HepG2 (cell line): ENCODE data around the gene DCT. TPM values are rescaled to one million over a fixed set of nuclear protein-coding genes. Genes with fewer than 3 reads are reported as not detected.

ENCODE experiments used
- ATAC-seq: fragments of 200-7000 bp; cut with Tn5 transposase; 3 replicates; pipeline ENCODE4 v1.9.1; 2020; ENCODE audit warnings: mild to moderate bottlenecking, moderate library complexity
- BruUV-seq: library from RNA; stranded (reverse); fragments of 400-500 nt; replicated peaks from 2 replicates; lab custom pipeline; 2021; lab: Mats Ljungman, UMichigan
- CTCF ChIA-PET: fragments of 300-600 bp; formaldehyde crosslinking; extraction: SDS; loops from one replicate; lab custom pipeline; 2021; ENCODE audit warnings: low total read pairs, inconsistent platforms, low intra/inter-chr PET ratio; lab: Yijun Ruan, JAX
- POLR2A ChIA-PET: fragments of 350-600 bp; sonication (Branson Sonifier 250); formaldehyde crosslinking; loops from one replicate; lab custom pipeline; 2020; ENCODE audit warnings: antibody characterized with exemption, inconsistent platforms; lab: Yijun Ruan, JAX
- DNase-seq: peaks from one replicate; pipeline ENCODE4 v3.0.0-alpha.2; 2015; ENCODE audit warnings: low spot score
- FAIRE-seq: peaks from 3 replicates; lab custom pipeline; 2011; peaks lifted over from hg19 to GRCh38; lab: Jason Lieb, UNC
- H2AFZ ChIP-seq: one replicate; pipeline ENCODE4 v1.6.1; 2011; ENCODE audit warnings: low read length, inconsistent platforms
- H3K27ac ChIP-seq: fragments of 300-600 bp; 3 replicates; pipeline ENCODE4 v1.8.0; 2011; ENCODE audit warnings: mixed run types, mild to moderate bottlenecking, mixed read lengths, low read length, inconsistent platforms; ENCODE audit not compliant: insufficient read depth; ENCODE audit errors: extremely low read length
- H3K27me3 ChIP-seq, 2 experiments: fragments of 200-600 bp in 1 of 2; 2 replicates in 1 of 2; 3 replicates in 1 of 2; pipeline versions ENCODE4 v1.6.0 to v1.8.0; 2011; ENCODE audit warnings: low read length in 2 of 2, mild to moderate bottlenecking in 2 of 2, moderate library complexity in 2 of 2, inconsistent platforms in 1 of 2; ENCODE audit not compliant: insufficient read depth in 2 of 2, control insufficient read depth in 1 of 2
- H3K36me3 ChIP-seq, 2 experiments: fragments of 200-600 bp in 1 of 2; replicated peaks in 1 of 2; 2 replicates in 1 of 2; 3 replicates in 1 of 2; pipeline versions ENCODE4 v1.5.1 to v1.8.0; 2011; ENCODE audit warnings: low read length in 2 of 2, inconsistent platforms in 1 of 2; ENCODE audit not compliant: insufficient read depth in 2 of 2, control insufficient read depth in 1 of 2
- H3K4me1 ChIP-seq: 2 replicates; pipeline ENCODE4 v1.5.1; 2012; ENCODE audit warnings: low read length, inconsistent platforms; ENCODE audit not compliant: insufficient read depth
- H3K4me2 ChIP-seq: 2 replicates; pipeline ENCODE4 v1.6.0; 2011; ENCODE audit warnings: low read depth, low read length, inconsistent platforms
- H3K4me3 ChIP-seq, 3 experiments: fragments of 200-600 bp in 1 of 3; sonication (generic), shearing (Covaris generic) in 1 of 3; replicated peaks in 1 of 3; 2 replicates each; pipeline ENCODE4 v1.5.1; 2011 to 2016; ENCODE audit warnings: low read length in 3 of 3, inconsistent platforms in 2 of 3, low read depth in 2 of 3, mild to moderate bottlenecking in 2 of 3, control low read depth in 1 of 3, mixed read lengths in 1 of 3; ENCODE audit not compliant: insufficient read depth in 1 of 3
- H3K79me2 ChIP-seq: one replicate; pipeline ENCODE4 v1.6.1; 2011; ENCODE audit warnings: low read length, inconsistent platforms; ENCODE audit not compliant: insufficient read depth
- H3K9ac ChIP-seq: 2 replicates; pipeline ENCODE4 v1.6.0; 2011; ENCODE audit warnings: mild to moderate bottlenecking, low read depth, low read length, inconsistent platforms; ENCODE audit not compliant: insufficient read depth
- H3K9me3 ChIP-seq: 2 replicates; pipeline ENCODE4 v1.5.1; 2012; ENCODE audit warnings: mild to moderate bottlenecking, low read length
- H4K20me1 ChIP-seq: 2 replicates; pipeline ENCODE4 v1.6.0; 2011; ENCODE audit warnings: inconsistent platforms, mild to moderate bottlenecking, low read length, moderate library complexity; ENCODE audit not compliant: insufficient read depth
- FOSL2 ChIP-seq: sonication (generic); formaldehyde crosslinking; IDR thresholded peaks from 2 replicates; pipeline ENCODE4 v1.4.0; 2020; ENCODE audit warnings: missing genetic modification reagents
- SNRNP70 ChIP-seq: fragments of 200-400 bp; formaldehyde crosslinking; IDR thresholded peaks from 2 replicates; pipeline ENCODE4 v1.6.1; 2017; ENCODE audit warnings: mild to moderate bottlenecking, low read depth, low read length, moderate library complexity
- ZBTB21 ChIP-seq: sonication (generic); formaldehyde crosslinking; IDR thresholded peaks from 2 replicates; pipeline ENCODE4 v1.4.0; 2020; ENCODE audit warnings: missing genetic modification reagents
- ZFP62 ChIP-seq: sonication (generic); formaldehyde crosslinking; IDR thresholded peaks from 2 replicates; pipeline ENCODE4 v1.4.0; 2020; ENCODE audit warnings: missing genetic modification reagents
- ZMYM2 ChIP-seq: sonication (generic); formaldehyde crosslinking; IDR thresholded peaks from 2 replicates; pipeline ENCODE4 v1.8.0; 2022; ENCODE audit warnings: mild to moderate bottlenecking, missing genetic modification reagents
- ZNF546 ChIP-seq: sonication (generic); formaldehyde crosslinking; conservative IDR thresholded peaks from 2 replicates; pipeline ENCODE4 v1.8.1; 2023; ENCODE audit warnings: mild to moderate bottlenecking, missing genetic modification reagents
- ZNF549 ChIP-seq: sonication (generic); formaldehyde crosslinking; IDR thresholded peaks from 2 replicates; pipeline ENCODE4 v1.5.0; 2020; ENCODE audit warnings: missing genetic modification reagents
- ZSCAN25 ChIP-seq: sonication (generic); formaldehyde crosslinking; IDR thresholded peaks from 2 replicates; pipeline ENCODE4 v1.8.0; 2022; ENCODE audit warnings: mild to moderate bottlenecking, missing genetic modification reagents
- ZSCAN31 ChIP-seq: sonication (generic); formaldehyde crosslinking; IDR thresholded peaks from 2 replicates; pipeline ENCODE4 v1.5.0; 2020; ENCODE audit warnings: low read depth, mild to moderate bottlenecking, missing genetic modification reagents
- ZSCAN9 ChIP-seq: IDR thresholded peaks from 2 replicates; pipeline ENCODE4 v1.6.1; 2016; ENCODE audit warnings: borderline replicate concordance
- WGBS: methylation state at CpG from one replicate; pipeline ENCODE4 v1.1.6; 2017; ENCODE audit warnings: low lambda C conversion rate; 5-methylcytosine and 5-hydroxymethylcytosine counted together
- in situ Hi-C: cut with HindIII; loops from 2 replicates; pipeline ENCODE4 v1.10.0; 2017; ENCODE audit warnings: low pct_unique_long_range_greater_than_20kb; ENCODE audit not compliant: extremely low pct_ligation_motif_present
- intact Hi-C: fragments of 100-400 bp; cut with micrococcal nuclease; formaldehyde crosslinking; loops from one replicate; pipeline ENCODE4 v1.10.0; 2022; ENCODE audit not compliant: unreplicated experiment
- polyA plus RNA-seq, 8 experiments: library from polyadenylated mRNA; depleted of rRNA in 3 of 8; stranded (reverse) in 7 of 8; unstranded in 1 of 8; fragments of >200 nt; fragmentation: Illumina TruSeq in 4 of 8; extraction: Trizol in 4 of 8; gene quantifications; 2 replicates each; pipeline versions ENCODE4 v1.2.1 to v1.2.3, GENCODE V29; 2011 to 2016; ENCODE audit warnings: low read depth in 4 of 8, missing spikeins in 1 of 8, mixed read lengths in 1 of 8; ENCODE audit not compliant: insufficient read depth in 1 of 8
- total RNA-seq, 5 experiments: library from RNA; depleted of rRNA; stranded (reverse); fragments of >200 nt; fragmentation: Illumina TruSeq; extraction: Trizol; gene quantifications; 2 replicates each; pipeline ENCODE4 v1.2.3, GENCODE V29; 2016; ENCODE audit warnings: low read depth in 1 of 5
- TF ChIP-seq, protein P1 (sequence below), 2 experiments: fragments of 450-650 bp in 1 of 2; sonication (generic) in 1 of 2; formaldehyde crosslinking; IDR thresholded peaks; 2 replicates each; pipeline versions ENCODE4 v1.5.0 to v1.8.0; 2020 to 2022; ENCODE audit warnings: mild to moderate bottlenecking in 1 of 2, missing genetic modification reagents in 1 of 2
- TF ChIP-seq, protein P2 (sequence below), 2 experiments: sonication (generic) in 1 of 2; formaldehyde crosslinking in 1 of 2; IDR thresholded peaks; 2 replicates each; pipeline versions ENCODE4 v1.6.1 to v1.9.0; 2014 to 2022; ENCODE audit warnings: antibody characterized with exemption in 1 of 2, borderline replicate concordance in 1 of 2, inconsistent platforms in 1 of 2, low read depth in 1 of 2, missing genetic modification reagents in 1 of 2
- TF ChIP-seq, protein P3 (sequence below): sonication (generic); formaldehyde crosslinking; IDR thresholded peaks from 2 replicates; pipeline ENCODE4 v1.5.0; 2020; ENCODE audit warnings: missing genetic modification reagents, mild to moderate bottlenecking, borderline replicate concordance
- TF ChIP-seq, protein P4 (sequence below): sonication (generic); formaldehyde crosslinking; conservative IDR thresholded peaks from 2 replicates; pipeline ENCODE4 v1.8.0; 2022; ENCODE audit warnings: low read depth, missing genetic modification reagents

DCT gene
- total and polyA plus RNA-seq, 2 of the 13 experiments (the other 11 are each of a cell fraction or from before 2014, with no cell fraction given) = not detected

DNA sequence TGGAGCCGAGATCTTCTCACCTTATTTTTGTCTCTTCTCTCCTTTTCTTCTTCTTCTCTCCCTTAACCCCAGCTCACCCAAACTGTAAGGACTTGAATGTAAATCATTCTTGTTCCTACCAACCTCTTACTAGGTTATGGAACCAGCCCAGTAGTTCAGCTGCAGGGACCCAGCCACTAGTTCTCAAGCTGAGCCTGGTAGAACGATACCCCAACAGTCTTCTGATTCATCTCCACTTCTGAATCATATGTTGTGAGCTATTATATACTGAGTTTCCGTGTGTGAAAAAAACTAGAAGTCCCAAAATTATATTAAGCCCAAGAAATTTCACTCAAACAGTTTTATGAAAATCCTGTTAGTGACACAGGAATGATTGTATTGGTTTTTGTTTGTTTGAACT lies 67.7 kb downstream of the DCT start:
- no TSS peak for BruUV-seq

More for the DNA sequence above, 67.7 kb downstream of the DCT start:
- peaks cover 6% of the 10 kb centered on the region for H3K4me1 ChIP-seq
- H4K20me1 ChIP-seq = no peaks in the 10 kb centered on the region
- CTCF ChIA-PET = no interaction called here
- H3K9ac ChIP-seq = no peak overlapping the region
- no peak overlapping the region for H3K4me2 ChIP-seq
- in situ Hi-C loops (no loop called here), intact Hi-C loops (no loop called here)
- no peak overlapping the region for H2AFZ ChIP-seq
- ATAC-seq = no peak
- DNase-seq = no peak
- H3K27me3 ChIP-seq = no peaks in the 10 kb centered on the region; a peak in 1 of 5 replicates
- H3K9me3 ChIP-seq = no peaks in the 10 kb centered on the region
- no peak overlapping the region for H3K4me3 ChIP-seq
- no peak for FAIRE-seq
- H3K36me3 ChIP-seq = no peaks in the 10 kb centered on the region
- WGBS = 17% methylated on average over 3 of the region's 3 CpGs
- TF ChIP-seq, protein P1, sequence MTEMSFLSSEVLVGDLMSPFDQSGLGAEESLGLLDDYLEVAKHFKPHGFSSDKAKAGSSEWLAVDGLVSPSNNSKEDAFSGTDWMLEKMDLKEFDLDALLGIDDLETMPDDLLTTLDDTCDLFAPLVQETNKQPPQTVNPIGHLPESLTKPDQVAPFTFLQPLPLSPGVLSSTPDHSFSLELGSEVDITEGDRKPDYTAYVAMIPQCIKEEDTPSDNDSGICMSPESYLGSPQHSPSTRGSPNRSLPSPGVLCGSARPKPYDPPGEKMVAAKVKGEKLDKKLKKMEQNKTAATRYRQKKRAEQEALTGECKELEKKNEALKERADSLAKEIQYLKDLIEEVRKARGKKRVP (CRISPR knock-in tag; IDR thresholded peaks at IDR 0.05) = no peak
- TF ChIP-seq, protein P2, sequence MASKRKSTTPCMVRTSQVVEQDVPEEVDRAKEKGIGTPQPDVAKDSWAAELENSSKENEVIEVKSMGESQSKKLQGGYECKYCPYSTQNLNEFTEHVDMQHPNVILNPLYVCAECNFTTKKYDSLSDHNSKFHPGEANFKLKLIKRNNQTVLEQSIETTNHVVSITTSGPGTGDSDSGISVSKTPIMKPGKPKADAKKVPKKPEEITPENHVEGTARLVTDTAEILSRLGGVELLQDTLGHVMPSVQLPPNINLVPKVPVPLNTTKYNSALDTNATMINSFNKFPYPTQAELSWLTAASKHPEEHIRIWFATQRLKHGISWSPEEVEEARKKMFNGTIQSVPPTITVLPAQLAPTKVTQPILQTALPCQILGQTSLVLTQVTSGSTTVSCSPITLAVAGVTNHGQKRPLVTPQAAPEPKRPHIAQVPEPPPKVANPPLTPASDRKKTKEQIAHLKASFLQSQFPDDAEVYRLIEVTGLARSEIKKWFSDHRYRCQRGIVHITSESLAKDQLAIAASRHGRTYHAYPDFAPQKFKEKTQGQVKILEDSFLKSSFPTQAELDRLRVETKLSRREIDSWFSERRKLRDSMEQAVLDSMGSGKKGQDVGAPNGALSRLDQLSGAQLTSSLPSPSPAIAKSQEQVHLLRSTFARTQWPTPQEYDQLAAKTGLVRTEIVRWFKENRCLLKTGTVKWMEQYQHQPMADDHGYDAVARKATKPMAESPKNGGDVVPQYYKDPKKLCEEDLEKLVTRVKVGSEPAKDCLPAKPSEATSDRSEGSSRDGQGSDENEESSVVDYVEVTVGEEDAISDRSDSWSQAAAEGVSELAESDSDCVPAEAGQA (IDR thresholded peaks at IDR 0.05; ENCODE audit: low read depth) = no peak
- TF ChIP-seq, protein P2 (CRISPR knock-in tag; IDR thresholded peaks at IDR 0.05; ENCODE audit: borderline replicate concordance) = no peak
- no peak for TF ChIP-seq SNRNP70
- TF ChIP-seq ZSCAN25 (CRISPR knock-in tag) = no peak
- no peak for TF ChIP-seq ZSCAN9 (CRISPR knock-in tag)
- TF ChIP-seq ZNF546 (CRISPR knock-in tag) = no peak
- TF ChIP-seq ZNF549 (CRISPR knock-in tag) = no peak
- no peak for TF ChIP-seq ZSCAN31 (CRISPR knock-in tag)
- no peak for TF ChIP-seq ZMYM2
- no peak for TF ChIP-seq FOSL2
- TF ChIP-seq, protein P3, sequence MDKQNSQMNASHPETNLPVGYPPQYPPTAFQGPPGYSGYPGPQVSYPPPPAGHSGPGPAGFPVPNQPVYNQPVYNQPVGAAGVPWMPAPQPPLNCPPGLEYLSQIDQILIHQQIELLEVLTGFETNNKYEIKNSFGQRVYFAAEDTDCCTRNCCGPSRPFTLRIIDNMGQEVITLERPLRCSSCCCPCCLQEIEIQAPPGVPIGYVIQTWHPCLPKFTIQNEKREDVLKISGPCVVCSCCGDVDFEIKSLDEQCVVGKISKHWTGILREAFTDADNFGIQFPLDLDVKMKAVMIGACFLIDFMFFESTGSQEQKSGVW (CRISPR knock-in tag) = no peak
- TF ChIP-seq, protein P4, sequence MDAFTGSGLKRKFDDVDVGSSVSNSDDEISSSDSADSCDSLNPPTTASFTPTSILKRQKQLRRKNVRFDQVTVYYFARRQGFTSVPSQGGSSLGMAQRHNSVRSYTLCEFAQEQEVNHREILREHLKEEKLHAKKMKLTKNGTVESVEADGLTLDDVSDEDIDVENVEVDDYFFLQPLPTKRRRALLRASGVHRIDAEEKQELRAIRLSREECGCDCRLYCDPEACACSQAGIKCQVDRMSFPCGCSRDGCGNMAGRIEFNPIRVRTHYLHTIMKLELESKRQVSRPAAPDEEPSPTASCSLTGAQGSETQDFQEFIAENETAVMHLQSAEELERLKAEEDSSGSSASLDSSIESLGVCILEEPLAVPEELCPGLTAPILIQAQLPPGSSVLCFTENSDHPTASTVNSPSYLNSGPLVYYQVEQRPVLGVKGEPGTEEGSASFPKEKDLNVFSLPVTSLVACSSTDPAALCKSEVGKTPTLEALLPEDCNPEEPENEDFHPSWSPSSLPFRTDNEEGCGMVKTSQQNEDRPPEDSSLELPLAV (CRISPR knock-in tag) = no peak
- TF ChIP-seq ZBTB21 = no peak
- no peak for TF ChIP-seq ZFP62 (CRISPR knock-in tag)
- no peaks in the 10 kb centered on the region for H3K79me2 ChIP-seq
- H3K27ac ChIP-seq = no peak overlapping the region
- POLR2A ChIA-PET = no interaction called here
